Measurements from ENCODE around the gene SCNN1G.
A peak's percentile ranks its signal among the peaks of the same experiment; 100 is the strongest.

The SCNN1G gene

DNA sequence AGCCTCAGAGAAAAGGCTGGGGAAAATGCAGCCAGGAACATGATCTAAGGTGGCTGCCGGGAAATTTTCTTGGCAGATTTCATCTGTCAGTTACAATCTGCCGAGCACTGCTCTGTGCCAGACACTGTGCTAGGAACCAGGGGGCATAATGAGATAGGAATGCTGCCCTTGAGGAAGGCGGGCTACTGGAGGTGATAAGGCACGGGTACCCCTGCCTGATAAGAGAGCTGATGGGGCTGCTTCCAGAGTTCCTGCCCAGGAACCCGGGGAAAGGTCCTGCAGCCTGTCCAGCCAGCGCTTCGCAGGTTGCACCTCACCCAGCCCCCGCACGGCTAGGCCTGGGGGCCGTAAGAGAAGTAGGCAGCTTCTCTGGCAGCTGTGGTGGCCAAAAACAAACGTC, 3.1 kb downstream of the SCNN1G start:
- H3K36me3 ChIP-seq (ENCODE audit: control insufficient read depth, insufficient read depth, low read length): no peaks in the 10 kb centered on the region
- H3K4me1 ChIP-seq (ENCODE audit: control insufficient read depth, insufficient read depth, low read length): peaks cover 6% of the 10 kb centered on the region
- H3K4me3 ChIP-seq (ENCODE audit: low read length): no peak overlapping the region
- H3K9ac ChIP-seq (ENCODE audit: low read length): no peak overlapping the region
- H3K27ac ChIP-seq (ENCODE audit: low read depth, low read length): no peak overlapping the region
- H3K27me3 ChIP-seq (ENCODE audit: control insufficient read depth, insufficient read depth, low read length): peaks cover 18% of the 10 kb centered on the region

- H3K27me3 ChIP-seq (ENCODE audit: control insufficient read depth, insufficient read depth, low read length): peaks cover 18% of the 10 kb centered on the region
- peaks cover 6% of the 10 kb centered on the region for H3K4me1 ChIP-seq (ENCODE audit: control insufficient read depth, insufficient read depth, low read length)
- no peak overlapping the region for H3K27ac ChIP-seq (ENCODE audit: low read depth, low read length)
- H3K4me3 ChIP-seq (ENCODE audit: low read length): no peak overlapping the region
- no peaks in the 10 kb centered on the region for H3K36me3 ChIP-seq (ENCODE audit: control insufficient read depth, insufficient read depth, low read length)
- no peak overlapping the region for H3K9ac ChIP-seq (ENCODE audit: low read length)
Measured at GRCh38 chr16:23186171-23186570, 3.6 kb downstream of the SCNN1G start.

DNA sequence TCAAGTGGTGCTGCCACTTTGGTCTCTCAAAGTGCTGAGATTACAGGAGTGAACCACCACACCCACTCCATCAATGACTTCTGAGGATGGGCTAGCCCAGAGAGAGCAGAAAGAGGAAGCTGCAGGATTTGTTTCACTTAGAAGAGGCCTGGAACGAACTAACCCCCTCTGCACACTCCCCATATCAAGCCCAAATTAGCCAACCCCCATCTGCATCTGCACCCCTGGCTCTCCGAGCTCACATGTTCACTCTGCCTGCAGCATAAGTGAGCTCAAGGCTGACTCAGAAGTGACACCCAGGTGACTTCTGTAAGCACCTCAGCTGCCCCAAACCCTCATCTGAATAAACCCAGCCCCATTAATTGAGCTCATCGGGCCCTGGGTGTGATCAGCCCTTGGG, 4.8 kb downstream of the SCNN1G start:
- H3K27me3 ChIP-seq (ENCODE audit: control insufficient read depth, insufficient read depth, low read length): peaks cover 12% of the 10 kb centered on the region
- no peak overlapping the region for H3K27ac ChIP-seq (ENCODE audit: low read depth, low read length)
- H3K4me1 ChIP-seq (ENCODE audit: control insufficient read depth, insufficient read depth, low read length): peaks cover 5% of the 10 kb centered on the region
- H3K36me3 ChIP-seq (ENCODE audit: control insufficient read depth, insufficient read depth, low read length): no peaks in the 10 kb centered on the region
- no peak overlapping the region for H3K9ac ChIP-seq (ENCODE audit: low read length)
- no peak overlapping the region for H3K4me3 ChIP-seq (ENCODE audit: low read length)

DNA sequence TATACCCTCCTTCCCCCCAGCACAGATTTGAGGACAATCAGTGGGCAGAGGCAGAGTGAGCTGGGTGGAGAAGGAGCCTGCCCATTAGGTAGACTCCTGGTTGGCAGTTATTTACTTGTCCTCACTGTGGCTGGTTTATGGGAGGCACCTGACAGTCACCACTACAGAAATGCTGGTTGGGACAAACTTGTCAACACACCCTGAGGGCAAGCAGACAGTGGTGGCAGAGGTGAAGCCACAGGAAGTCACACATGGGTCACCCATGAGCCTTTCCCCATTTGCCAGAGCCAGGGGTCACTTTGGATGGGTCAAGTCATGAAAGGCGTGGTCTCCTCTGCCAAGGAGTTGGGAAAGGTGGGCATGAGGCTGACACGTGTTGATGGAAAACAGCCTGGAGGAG, 6.4 kb downstream of the SCNN1G start:
- H3K4me1 ChIP-seq (ENCODE audit: control insufficient read depth, insufficient read depth, low read length): no peaks in the 10 kb centered on the region
- peaks cover 5% of the 10 kb centered on the region for H3K27me3 ChIP-seq (ENCODE audit: control insufficient read depth, insufficient read depth, low read length)
- no peak overlapping the region for H3K4me3 ChIP-seq (ENCODE audit: low read length)
- H3K36me3 ChIP-seq (ENCODE audit: control insufficient read depth, insufficient read depth, low read length): no peaks in the 10 kb centered on the region
- H3K9ac ChIP-seq (ENCODE audit: low read length): no peak overlapping the region
- H3K27ac ChIP-seq (ENCODE audit: low read depth, low read length): no peak overlapping the region

GRCh38 chr16:23194497-23195221, 12.1 kb downstream of the SCNN1G start:
- Histone ChIP-seq H3K4me1 (ENCODE audit: control insufficient read depth, insufficient read depth, low read length) (peaks cover 8% of the 10 kb centered on the region), H3K27ac (ENCODE audit: low read depth, low read length) (peak overlapping the region; percentile 3), H3K27me3 (ENCODE audit: control insufficient read depth, insufficient read depth, low read length) (no peaks in the 10 kb centered on the region), H3K36me3 (ENCODE audit: control insufficient read depth, insufficient read depth, low read length) (no peaks in the 10 kb centered on the region), H3K4me3 (ENCODE audit: low read length) (no peak overlapping the region), H3K9ac (ENCODE audit: low read length) (no peak overlapping the region)

DNA sequence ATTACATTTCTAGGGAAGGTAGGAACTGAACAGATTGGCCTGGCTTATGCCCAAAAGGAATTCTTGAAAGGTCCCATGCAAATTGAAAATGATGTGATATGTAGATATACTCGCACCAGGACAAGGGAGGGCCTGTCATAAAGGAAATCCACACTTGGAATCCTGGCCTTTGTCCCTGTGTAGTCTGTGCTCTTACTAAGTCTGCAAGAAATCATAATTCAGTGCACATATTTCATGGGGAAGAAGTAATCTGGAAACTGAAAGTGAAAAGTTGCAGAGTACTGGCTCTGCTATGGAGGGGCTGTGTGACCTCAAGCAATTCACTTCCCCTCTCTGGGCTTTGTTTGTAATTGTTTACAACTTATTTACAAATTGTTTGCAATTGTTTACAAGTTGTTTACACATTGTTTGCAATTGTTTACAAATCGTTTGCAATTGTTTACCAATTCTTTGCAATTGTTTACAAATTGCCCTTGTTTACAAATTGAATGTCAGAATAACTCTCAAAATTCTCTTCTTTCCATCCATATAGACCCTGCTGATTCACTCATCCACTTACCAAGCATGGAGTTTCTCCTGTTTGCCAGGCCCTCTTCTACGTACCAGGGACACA, 12.9 kb downstream of the SCNN1G start:
- Histone ChIP-seq H3K27ac (ENCODE audit: low read depth, low read length) (peak overlapping the region; percentile 3), H3K27me3 (ENCODE audit: control insufficient read depth, insufficient read depth, low read length) (no peaks in the 10 kb centered on the region), H3K36me3 (ENCODE audit: control insufficient read depth, insufficient read depth, low read length) (no peaks in the 10 kb centered on the region), H3K9ac (ENCODE audit: low read length) (no peak overlapping the region), H3K4me3 (ENCODE audit: low read length) (no peak overlapping the region), H3K4me1 (ENCODE audit: control insufficient read depth, insufficient read depth, low read length) (peaks cover 8% of the 10 kb centered on the region)

GRCh38 chr16:23196539-23196938, 14.0 kb downstream of the SCNN1G start:
- no peaks in the 10 kb centered on the region for H3K36me3 ChIP-seq (ENCODE audit: control insufficient read depth, insufficient read depth, low read length)

GRCh38 chr16:23202166-23202565, 19.6 kb downstream of the SCNN1G start:
- Histone ChIP-seq H3K36me3 (ENCODE audit: control insufficient read depth, insufficient read depth, low read length) (no peaks in the 10 kb centered on the region), H3K4me3 (ENCODE audit: low read length) (no peak overlapping the region), H3K4me1 (ENCODE audit: control insufficient read depth, insufficient read depth, low read length) (no peaks in the 10 kb centered on the region), H3K9ac (ENCODE audit: low read length) (no peak overlapping the region), H3K27ac (ENCODE audit: low read depth, low read length) (no peak overlapping the region), H3K27me3 (ENCODE audit: control insufficient read depth, insufficient read depth, low read length) (no peaks in the 10 kb centered on the region)

More at GRCh38 chr16:23196539-23196938, 14.0 kb downstream of the SCNN1G start:
- no peak overlapping the region for H3K27ac ChIP-seq (ENCODE audit: low read depth, low read length)
- peaks cover 8% of the 10 kb centered on the region for H3K4me1 ChIP-seq (ENCODE audit: control insufficient read depth, insufficient read depth, low read length)
- H3K4me3 ChIP-seq (ENCODE audit: low read length): no peak overlapping the region
- H3K27me3 ChIP-seq (ENCODE audit: control insufficient read depth, insufficient read depth, low read length): no peaks in the 10 kb centered on the region
- H3K9ac ChIP-seq (ENCODE audit: low read length): no peak overlapping the region

GRCh38 chr16:23206986-23207385, 24.4 kb downstream of the SCNN1G start:
- Histone ChIP-seq H3K4me1 (ENCODE audit: control insufficient read depth, insufficient read depth, low read length) (no peaks in the 10 kb centered on the region), H3K9ac (ENCODE audit: low read length) (no peak overlapping the region), H3K36me3 (ENCODE audit: control insufficient read depth, insufficient read depth, low read length) (no peaks in the 10 kb centered on the region), H3K27ac (ENCODE audit: low read depth, low read length) (no peak overlapping the region), H3K27me3 (ENCODE audit: control insufficient read depth, insufficient read depth, low read length) (no peaks in the 10 kb centered on the region), H3K4me3 (ENCODE audit: low read length) (no peak overlapping the region)

- H3K4me3 ChIP-seq (ENCODE audit: low read length): no peak overlapping the region
- H3K9ac ChIP-seq (ENCODE audit: low read length): no peak overlapping the region
- no peaks in the 10 kb centered on the region for H3K27me3 ChIP-seq (ENCODE audit: control insufficient read depth, insufficient read depth, low read length)
- no peaks in the 10 kb centered on the region for H3K4me1 ChIP-seq (ENCODE audit: control insufficient read depth, insufficient read depth, low read length)
- no peak overlapping the region for H3K27ac ChIP-seq (ENCODE audit: low read depth, low read length)
- no peaks in the 10 kb centered on the region for H3K36me3 ChIP-seq (ENCODE audit: control insufficient read depth, insufficient read depth, low read length)
Measured at GRCh38 chr16:23207485-23207884, 24.9 kb downstream of the SCNN1G start.

- no peak overlapping the region for H3K27ac ChIP-seq (ENCODE audit: low read depth, low read length)
- H3K4me1 ChIP-seq (ENCODE audit: control insufficient read depth, insufficient read depth, low read length): no peaks in the 10 kb centered on the region
- H3K27me3 ChIP-seq (ENCODE audit: control insufficient read depth, insufficient read depth, low read length): no peaks in the 10 kb centered on the region
- no peaks in the 10 kb centered on the region for H3K36me3 ChIP-seq (ENCODE audit: control insufficient read depth, insufficient read depth, low read length)
- H3K9ac ChIP-seq (ENCODE audit: low read length): no peak overlapping the region
- H3K4me3 ChIP-seq (ENCODE audit: low read length): no peak overlapping the region
Measured at GRCh38 chr16:23209606-23210005, 27.1 kb downstream of the SCNN1G start.

GRCh38 chr16:23213831-23214230, 31.3 kb downstream of the SCNN1G start:
- Histone ChIP-seq H3K9ac (ENCODE audit: low read length) (no peak overlapping the region), H3K4me1 (ENCODE audit: control insufficient read depth, insufficient read depth, low read length) (no peaks in the 10 kb centered on the region), H3K27me3 (ENCODE audit: control insufficient read depth, insufficient read depth, low read length) (no peaks in the 10 kb centered on the region), H3K36me3 (ENCODE audit: control insufficient read depth, insufficient read depth, low read length) (no peaks in the 10 kb centered on the region), H3K27ac (ENCODE audit: low read depth, low read length) (no peak overlapping the region), H3K4me3 (ENCODE audit: low read length) (no peak overlapping the region)

GRCh38 chr16:23214796-23215195, 32.3 kb downstream of the SCNN1G start:
- Histone ChIP-seq H3K27me3 (ENCODE audit: control insufficient read depth, insufficient read depth, low read length) (no peaks in the 10 kb centered on the region), H3K9ac (ENCODE audit: low read length) (no peak overlapping the region), H3K36me3 (ENCODE audit: control insufficient read depth, insufficient read depth, low read length) (no peaks in the 10 kb centered on the region), H3K27ac (ENCODE audit: low read depth, low read length) (no peak overlapping the region), H3K4me1 (ENCODE audit: control insufficient read depth, insufficient read depth, low read length) (no peaks in the 10 kb centered on the region), H3K4me3 (ENCODE audit: low read length) (no peak overlapping the region)
